KMS-11 (cell line): ENCODE results near the gene IL12B.

Source experiments
- H2AFZ ChIP-seq: fragments of 200-600 bp; sonication (generic); 2 replicates; pipeline ENCODE4 v1.6.1; 2016; ENCODE audit warnings: antibody characterized with exemption, mixed run types, low read depth
- H3K27ac ChIP-seq: fragments of 200-600 bp; sonication (generic); 2 replicates; pipeline ENCODE4 v1.6.1; 2016; ENCODE audit warnings: mild to moderate bottlenecking, mixed run types
- H3K27me3 ChIP-seq: fragments of 200-600 bp; sonication (generic); 2 replicates; pipeline ENCODE4 v1.6.1; 2017; ENCODE audit warnings: mild to moderate bottlenecking, low read depth, mixed run types, moderate library complexity; ENCODE audit not compliant: insufficient read depth
- H3K36me3 ChIP-seq: fragments of 200-600 bp; sonication (generic); 2 replicates; pipeline ENCODE4 v1.6.1; 2017; ENCODE audit warnings: mild to moderate bottlenecking, mixed run types; ENCODE audit not compliant: insufficient read depth
- H3K4me1 ChIP-seq: fragments of 200-600 bp; sonication (generic); 2 replicates; pipeline ENCODE4 v1.6.1; 2016; ENCODE audit warnings: mild to moderate bottlenecking, low read depth, mixed run types; ENCODE audit not compliant: poor library complexity, severe bottlenecking
- H3K4me2 ChIP-seq: fragments of 200-600 bp; sonication (generic); 2 replicates; pipeline ENCODE4 v1.7.0; 2016; ENCODE audit warnings: mild to moderate bottlenecking, mixed run types
- H3K4me3 ChIP-seq: fragments of 200-600 bp; sonication (generic); IDR thresholded peaks from 2 replicates; pipeline ENCODE4 v1.6.1; 2017; ENCODE audit warnings: low read depth, low read length, mixed read lengths; ENCODE audit not compliant: insufficient read depth
- H3K79me2 ChIP-seq: fragments of 200-600 bp; sonication (generic); 2 replicates; pipeline ENCODE4 v1.6.1; 2016; ENCODE audit warnings: low read depth, mixed run types; ENCODE audit not compliant: insufficient read depth
- H3K9ac ChIP-seq: fragments of 200-600 bp; sonication (generic); 2 replicates; pipeline ENCODE4 v1.6.1; 2016; ENCODE audit warnings: mild to moderate bottlenecking, mixed run types
- H4K20me1 ChIP-seq: fragments of 200-600 bp; sonication (generic); 2 replicates; pipeline ENCODE4 v1.6.1; 2016; ENCODE audit warnings: mild to moderate bottlenecking, mixed run types; ENCODE audit not compliant: insufficient read depth
- CTCF ChIP-seq: fragments of 200-600 bp; sonication (generic); conservative IDR thresholded peaks from 2 replicates; pipeline ENCODE4 v1.6.1; 2017; ENCODE audit warnings: low read depth, mild to moderate bottlenecking, antibody characterized with exemption, low read length, moderate library complexity, mixed read lengths

Gene IL12B

GRCh38 chr5:159341145-159341544 lies 10.9 kb upstream of the IL12B start:
- no peaks in the 10 kb centered on the region for H4K20me1 ChIP-seq
- no peaks in the 10 kb centered on the region for H3K36me3 ChIP-seq
- no peaks in the 10 kb centered on the region for H3K27me3 ChIP-seq
- H3K4me1 ChIP-seq = peaks cover 93% of the 10 kb centered on the region
- peak overlapping the region; percentile 32 for H2AFZ ChIP-seq
- no peak for TF ChIP-seq CTCF
- peak overlapping the region; percentile 61 for H3K27ac ChIP-seq
- no peak overlapping the region for H3K9ac ChIP-seq
- peak overlapping the region; percentile 66 for H3K4me2 ChIP-seq
- H3K79me2 ChIP-seq = no peaks in the 10 kb centered on the region
- H3K4me3 ChIP-seq = no peak overlapping the region

- Histone ChIP-seq H2AFZ (no peak overlapping the region), H4K20me1 (no peaks in the 10 kb centered on the region), H3K79me2 (no peaks in the 10 kb centered on the region), H3K4me2 (no peak overlapping the region), H3K4me3 (no peak overlapping the region), H3K9ac (no peak overlapping the region), H3K4me1 (peaks cover 86% of the 10 kb centered on the region), H3K36me3 (no peaks in the 10 kb centered on the region), H3K27ac (no peak overlapping the region), H3K27me3 (no peaks in the 10 kb centered on the region)
- no peak for TF ChIP-seq CTCF
These were observed 10.2 kb upstream of the IL12B start for GRCh38 chr5:159340511-159340910.

DNA sequence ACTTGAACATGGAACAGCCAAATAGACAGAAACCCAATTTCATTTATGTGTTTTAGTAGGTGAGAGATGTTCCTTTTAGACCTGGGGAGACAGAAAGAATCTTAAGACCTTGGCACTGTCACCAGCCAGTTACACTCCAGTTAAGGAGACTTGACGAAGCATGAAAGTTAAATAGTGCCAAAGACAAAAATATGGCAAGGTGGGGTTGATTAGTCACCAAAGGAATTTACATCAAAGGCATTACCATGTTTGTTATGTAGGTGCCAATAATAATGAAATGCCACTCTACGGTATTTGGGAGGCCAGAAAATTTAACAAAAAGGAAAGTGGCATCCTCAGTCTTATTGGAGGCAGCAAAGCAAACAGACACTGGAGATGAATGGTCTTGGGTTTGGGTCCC lies 9.2 kb upstream of the IL12B start:
- Histone ChIP-seq H4K20me1 (no peaks in the 10 kb centered on the region), H3K4me1 (peaks cover 76% of the 10 kb centered on the region), H3K4me3 (no peak overlapping the region), H3K36me3 (no peaks in the 10 kb centered on the region), H3K9ac (no peak overlapping the region), H2AFZ (no peak overlapping the region), H3K27ac (no peak overlapping the region), H3K79me2 (no peaks in the 10 kb centered on the region), H3K4me2 (no peak overlapping the region), H3K27me3 (no peaks in the 10 kb centered on the region)
- TF ChIP-seq CTCF = no peak

DNA sequence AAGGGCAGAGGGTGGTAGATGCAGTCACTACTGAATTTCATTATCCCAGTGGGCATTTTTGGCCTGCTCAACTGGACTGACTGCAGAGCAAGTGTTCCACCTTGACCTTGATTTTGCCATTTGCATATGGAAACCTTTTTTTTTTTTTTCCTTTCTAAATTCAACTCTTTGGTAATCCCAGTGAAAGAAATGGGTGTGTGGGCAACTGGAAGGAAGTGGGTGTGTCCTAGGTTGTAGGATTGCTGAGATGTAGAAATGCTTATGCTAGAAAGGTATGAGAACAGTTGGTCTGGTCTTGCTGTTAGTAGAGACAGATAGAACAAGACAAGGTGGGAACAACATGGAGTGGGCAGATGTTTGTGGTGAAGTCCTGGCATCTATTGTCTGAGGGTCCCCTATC lies 7.8 kb upstream of the IL12B start:
- H2AFZ ChIP-seq = no peak overlapping the region
- H4K20me1 ChIP-seq = no peaks in the 10 kb centered on the region
- no peak for TF ChIP-seq CTCF
- H3K4me2 ChIP-seq = peak overlapping the region; percentile 31; the same call in 1 of the 2 replicates
- no peak overlapping the region for H3K27ac ChIP-seq
- no peak overlapping the region for H3K9ac ChIP-seq
- H3K4me3 ChIP-seq = no peak overlapping the region
- no peaks in the 10 kb centered on the region for H3K36me3 ChIP-seq
- H3K79me2 ChIP-seq = no peaks in the 10 kb centered on the region
- H3K27me3 ChIP-seq = no peaks in the 10 kb centered on the region
- peaks cover 62% of the 10 kb centered on the region for H3K4me1 ChIP-seq
